SK-N-SH (cell line): ENCODE results near the gene PZP. TPM values are rescaled to one million over a fixed set of nuclear protein-coding genes. Genes with fewer than 3 reads are reported as not detected.

ENCODE experiments used
- CTCF ChIA-PET: fragments of 300-600, 350-600 bp; formaldehyde crosslinking; extraction: SDS; loops from one replicate; lab custom pipeline; 2021; lab: Yijun Ruan, JAX
- POLR2A ChIA-PET: fragments of 350-600 bp; sonication (Branson Sonifier 250); formaldehyde crosslinking; extraction: SDS; loops from one replicate; lab custom pipeline; 2020; ENCODE audit warnings: antibody characterized with exemption, inconsistent platforms; lab: Yijun Ruan, JAX
- DNase-seq: peaks from one replicate; pipeline ENCODE4 v3.0.0; 2012
- H2AFZ ChIP-seq: fragments of 200-600 bp; sonication (generic); 2 replicates; pipeline ENCODE4 v1.8.1; 2016; ENCODE audit warnings: antibody characterized with exemption, mild to moderate bottlenecking, low read depth
- H3F3A ChIP-seq: fragments of 200-600 bp; sonication (generic); replicated peaks from 2 replicates; pipeline ENCODE3; 2016; ENCODE audit warnings: antibody characterized with exemption, mild to moderate bottlenecking; ENCODE audit not compliant: insufficient read depth
- H3K27ac ChIP-seq, 2 experiments: fragments of 200-500 bp in 1 of 2; fragments of 200-600 bp in 1 of 2; sonication (Bioruptor generic) in 1 of 2; sonication (generic), shearing (Covaris generic) in 1 of 2; 2 replicates each; pipeline versions ENCODE4 v1.5.1 to v1.6.1; 2014 to 2016; ENCODE audit warnings: low read depth in 2 of 2, inconsistent platforms in 1 of 2, low read length in 1 of 2, mild to moderate bottlenecking in 1 of 2, mixed read lengths in 1 of 2
- H3K27me3 ChIP-seq: fragments of 200-600 bp; sonication (generic), shearing (Covaris generic); 2 replicates; pipeline ENCODE4 v1.6.1; 2016; ENCODE audit warnings: mixed run types; ENCODE audit not compliant: insufficient read depth
- H3K36me3 ChIP-seq, 2 experiments: fragments of 200-500 bp in 1 of 2; fragments of 200-600 bp in 1 of 2; sonication (Bioruptor generic) in 1 of 2; sonication (generic) in 1 of 2; replicated peaks in 1 of 2; 2 replicates each; pipeline versions ENCODE3 to v1.5.1; 2014 to 2016; ENCODE audit warnings: low read length in 1 of 2, mild to moderate bottlenecking in 1 of 2; ENCODE audit not compliant: insufficient read depth in 2 of 2, control insufficient read depth in 1 of 2
- H3K4me1 ChIP-seq, 2 experiments: fragments of 200-500 bp in 1 of 2; fragments of 200-600 bp in 1 of 2; sonication (Bioruptor generic) in 1 of 2; sonication (generic), shearing (Covaris generic) in 1 of 2; 2 replicates each; pipeline versions ENCODE4 v1.5.1 to v1.6.1; 2014 to 2016; ENCODE audit warnings: low read depth in 1 of 2, low read length in 1 of 2, mixed run types in 1 of 2; ENCODE audit not compliant: insufficient read depth in 2 of 2, control insufficient read depth in 1 of 2
- H3K4me2 ChIP-seq: fragments of 200-600 bp; sonication (generic), shearing (Covaris generic); 2 replicates; pipeline ENCODE4 v1.6.1; 2017; ENCODE audit warnings: mixed run types
- H3K4me3 ChIP-seq, 2 experiments: fragments of 200-500 bp in 1 of 2; fragments of 200-600 bp in 1 of 2; sonication (Bioruptor generic) in 1 of 2; sonication (generic), shearing (Covaris generic) in 1 of 2; 2 replicates each; pipeline versions ENCODE4 v1.5.1 to v1.8.1; 2014 to 2016; ENCODE audit warnings: low read depth in 2 of 2, inconsistent platforms in 1 of 2, low read length in 1 of 2, mild to moderate bottlenecking in 1 of 2, mixed read lengths in 1 of 2, moderate library complexity in 1 of 2
- H3K79me2 ChIP-seq: fragments of 200-600 bp; sonication (generic); 2 replicates; pipeline ENCODE4 v1.8.1; 2017; ENCODE audit warnings: mild to moderate bottlenecking; ENCODE audit not compliant: insufficient read depth
- H3K9ac ChIP-seq: fragments of 200-600 bp; sonication (generic); 2 replicates; pipeline ENCODE4 v1.6.1; 2017; ENCODE audit warnings: mixed run types
- H3K9me2 ChIP-seq: fragments of 200-600 bp; sonication (generic); 2 replicates; pipeline ENCODE4 v1.6.1; 2017; ENCODE audit warnings: mixed run types
- H3K9me3 ChIP-seq: fragments of 200-600 bp; sonication (generic); 2 replicates; pipeline ENCODE4 v1.6.1; 2017; ENCODE audit warnings: mixed run types, mild to moderate bottlenecking, moderate library complexity
- H4K20me1 ChIP-seq: fragments of 200-600 bp; sonication (generic); 2 replicates; pipeline ENCODE4 v1.6.1; 2017; ENCODE audit warnings: mild to moderate bottlenecking, mixed run types; ENCODE audit not compliant: insufficient read depth
- CTCF ChIP-seq: fragments of 200-600 bp; sonication (generic); IDR thresholded peaks from 2 replicates; pipeline ENCODE4 v1.6.1; 2017; ENCODE audit warnings: antibody characterized with exemption, mild to moderate bottlenecking, moderate library complexity
- EZH2phosphoT487 ChIP-seq: fragments of 200-600 bp; sonication (generic); IDR thresholded peaks from 2 replicates; pipeline ENCODE4 v1.6.1; 2017; ENCODE audit warnings: low read depth, mixed run types, mild to moderate bottlenecking, antibody characterized with exemption, moderate library complexity, borderline replicate concordance
- FOXJ3 ChIP-seq: sonication (generic); formaldehyde crosslinking; IDR thresholded peaks from 2 replicates; pipeline ENCODE4 v1.5.1; 2020; ENCODE audit warnings: mild to moderate bottlenecking, missing genetic modification reagents
- GATA2 ChIP-seq: sonication (generic); formaldehyde crosslinking; IDR thresholded peaks from 2 replicates; pipeline ENCODE4 v1.5.0; 2020; ENCODE audit warnings: mild to moderate bottlenecking, missing genetic modification reagents
- JUND ChIP-seq: IDR thresholded peaks from 2 replicates; pipeline ENCODE4 v1.4.0; 2012
- POLR2AphosphoS5 ChIP-seq: IDR thresholded peaks from 2 replicates; pipeline ENCODE4 v1.6.1; 2012; ENCODE audit warnings: low read depth, low read length
- RAD21 ChIP-seq: IDR thresholded peaks from 2 replicates; pipeline ENCODE4 v1.6.1; 2012; ENCODE audit warnings: mild to moderate bottlenecking, low read length
- RCOR1 ChIP-seq: fragments of 150-350 bp; IDR thresholded peaks from 2 replicates; pipeline ENCODE4 v1.6.1; 2017; ENCODE audit warnings: antibody characterized with exemption, low read length
- RFX5 ChIP-seq: IDR thresholded peaks from 2 replicates; pipeline ENCODE4 v1.6.1; 2012; ENCODE audit warnings: mild to moderate bottlenecking, improper control_type of control experiment, low read length
- SMC3 ChIP-seq: IDR thresholded peaks from 2 replicates; pipeline ENCODE4 v1.6.1; 2012; ENCODE audit warnings: low read depth, low read length, improper control_type of control experiment
- TAF1 ChIP-seq: IDR thresholded peaks from 2 replicates; pipeline ENCODE4 v1.6.1; 2012; ENCODE audit warnings: low read depth, mild to moderate bottlenecking, low read length, moderate library complexity, borderline replicate concordance
- TCF12 ChIP-seq: IDR thresholded peaks from 2 replicates; pipeline ENCODE4 v1.4.0; 2012
- TEAD4 ChIP-seq: IDR thresholded peaks from 2 replicates; pipeline ENCODE4 v1.4.0; 2012; ENCODE audit warnings: mild to moderate bottlenecking, borderline replicate concordance; ENCODE audit not compliant: insufficient read depth
- USF2 ChIP-seq: fragments of 150-350 bp; IDR thresholded peaks from 2 replicates; pipeline ENCODE4 v1.6.1; 2017; ENCODE audit warnings: antibody characterized with exemption, low read length, low read depth, borderline replicate concordance
- ZBTB33 ChIP-seq: IDR thresholded peaks from 2 replicates; pipeline ENCODE4 v1.4.0; 2012; ENCODE audit warnings: low read depth, borderline replicate concordance
- WGBS: methylation state at CpG from one replicate; pipeline ENCODE4 v1.1.6; 2017; ENCODE audit warnings: low lambda C conversion rate; 5-methylcytosine and 5-hydroxymethylcytosine counted together
- polyA plus RNA-seq, 3 experiments: library from polyadenylated mRNA; depleted of rRNA; stranded (reverse); fragments of >200 nt; gene quantifications; 2 replicates each; pipeline ENCODE4 v1.2.3, GENCODE V29; 2012

The PZP gene
- polyA plus RNA-seq, 1 of the 3 experiments (the other 2 are of a cell fraction), result not detected

- no peaks in the 10 kb centered on the region for H3K9me3 ChIP-seq
- POLR2A ChIA-PET, result no interaction called here
- H3K9ac ChIP-seq, result no peak overlapping the region
- no peaks in the 10 kb centered on the region for H3K36me3 ChIP-seq
- 32% methylated on average over 3 of the region's 3 CpGs for WGBS
- TF ChIP-seq TEAD4, result no peak
- no peak for TF ChIP-seq CTCF
- TF ChIP-seq ZBTB33, result no peak
- TF ChIP-seq SMC3, result no peak
- no peak for TF ChIP-seq RCOR1
- TF ChIP-seq POLR2AphosphoS5, result no peak
- TF ChIP-seq TAF1, result no peak
- TF ChIP-seq RAD21, result no peak
- no peak for TF ChIP-seq USF2
- TF ChIP-seq TCF12, result no peak
- no peak for TF ChIP-seq GATA2
- no peak for TF ChIP-seq RFX5
- no peak for TF ChIP-seq JUND
- no peak for TF ChIP-seq EZH2phosphoT487
- TF ChIP-seq, all 33 proteins: peak for 0
- H3K4me1 ChIP-seq, result no peaks in the 10 kb centered on the region
- H3K4me3 ChIP-seq, result no peak overlapping the region
- no peak for DNase-seq
- no peak overlapping the region for H3K27ac ChIP-seq
- H2AFZ ChIP-seq, result no peak overlapping the region
- no peaks in the 10 kb centered on the region for H3K27me3 ChIP-seq
- CTCF ChIA-PET, result no interaction called here
- no peaks in the 10 kb centered on the region for H3F3A ChIP-seq
- H3K9me2 ChIP-seq, result no peaks in the 10 kb centered on the region
- no peak overlapping the region for H3K4me2 ChIP-seq
- H3K79me2 ChIP-seq, result no peaks in the 10 kb centered on the region
- no peaks in the 10 kb centered on the region for H4K20me1 ChIP-seq
Observed at GRCh38 chr12:9248435-9248834, 40.2 kb upstream of the PZP start.

- WGBS, result 25% methylated on average over 6 of the region's 6 CpGs
- TF ChIP-seq ZBTB33, result no peak
- no peak for TF ChIP-seq SMC3
- TF ChIP-seq FOXJ3 (CRISPR knock-in tag), result no peak
- POLR2A ChIA-PET, result no interaction called here
- H3K27ac ChIP-seq, result no peak overlapping the region
- H3K9me2 ChIP-seq, result no peaks in the 10 kb centered on the region
- no peak for DNase-seq
- H4K20me1 ChIP-seq, result no peaks in the 10 kb centered on the region
- H3K4me3 ChIP-seq, result no peak overlapping the region
- no peaks in the 10 kb centered on the region for H3K4me1 ChIP-seq
- H3K9me3 ChIP-seq, result no peaks in the 10 kb centered on the region
- no peaks in the 10 kb centered on the region for H3K79me2 ChIP-seq
- peaks cover 8% of the 10 kb centered on the region; the same call in 1 of the 2 replicates for H3K27me3 ChIP-seq
- CTCF ChIA-PET, result no interaction called here
- H3K9ac ChIP-seq, result no peak overlapping the region
- H3K4me2 ChIP-seq, result no peak overlapping the region
- no peaks in the 10 kb centered on the region for H3F3A ChIP-seq
- H3K36me3 ChIP-seq, result no peaks in the 10 kb centered on the region
- H2AFZ ChIP-seq, result no peak overlapping the region
Observed at GRCh38 chr12:9244894-9245293, 36.7 kb upstream of the PZP start.
